Panc1 (cell line): ENCODE results near the gene PGPEP1. TPM values are rescaled to one million over a fixed set of nuclear protein-coding genes. Genes with fewer than 3 reads are reported as not detected.

ENCODE experiments used
- ATAC-seq: fragments of 200-7000 bp; cut with Tn5 transposase; 2 replicates; pipeline ENCODE4 v1.9.1; 2020; ENCODE audit warnings: mild to moderate bottlenecking, moderate library complexity
- BruUV-seq: library from RNA; stranded (reverse); fragments of 400-500 nt; replicated peaks from 2 replicates; lab custom pipeline; 2021; lab: Mats Ljungman, UMichigan
- CTCF ChIA-PET: fragments of 300-600 bp; sonication (Branson Sonifier 250); formaldehyde crosslinking; loops from one replicate; lab custom pipeline; 2022; ENCODE audit warnings: antibody characterized with exemption; lab: Charles Lee
- POLR2A ChIA-PET: fragments of 300-600 bp; sonication (Branson Sonifier 250); formaldehyde crosslinking; loops from one replicate; lab custom pipeline; 2022; ENCODE audit warnings: antibody characterized with exemption; lab: Charles Lee
- DNase-seq: peaks from one replicate; pipeline ENCODE4 v3.0.0-alpha.2; 2010; ENCODE audit warnings: low read depth, low spot score
- H3K27ac ChIP-seq: 2 replicates; pipeline ENCODE4 v1.5.1; 2011; ENCODE audit warnings: mild to moderate bottlenecking, low read length, inconsistent platforms
- H3K27me3 ChIP-seq: fragments of 200-500 bp; sonication (Bioruptor generic); 2 replicates; pipeline ENCODE4 v1.6.0; 2014; ENCODE audit warnings: low read length, inconsistent platforms; ENCODE audit not compliant: control insufficient read depth, insufficient read depth
- H3K36me3 ChIP-seq: fragments of 200-500 bp; sonication (Bioruptor generic); 2 replicates; pipeline ENCODE4 v1.5.1; 2014; ENCODE audit warnings: inconsistent platforms, mild to moderate bottlenecking, low read length, moderate library complexity; ENCODE audit not compliant: control insufficient read depth, insufficient read depth
- H3K4me1 ChIP-seq: 2 replicates; pipeline ENCODE4 v1.5.1; 2011; ENCODE audit warnings: inconsistent platforms, mild to moderate bottlenecking, low read length, moderate library complexity; ENCODE audit not compliant: control insufficient read depth, insufficient read depth
- H3K4me3 ChIP-seq, 2 experiments: 2 replicates each; pipeline ENCODE4 v1.5.1; 2011 to 2012; ENCODE audit warnings: low read depth in 2 of 2, low read length in 2 of 2, mild to moderate bottlenecking in 2 of 2, inconsistent platforms in 1 of 2, moderate library complexity in 1 of 2
- H3K9me3 ChIP-seq: fragments of 200-500 bp; sonication (Bioruptor generic); 2 replicates; pipeline ENCODE4 v1.5.1; 2014; ENCODE audit warnings: low read depth, mild to moderate bottlenecking, inconsistent platforms, low read length, moderate library complexity; ENCODE audit not compliant: control insufficient read depth, insufficient read depth
- CTCF ChIP-seq: fragments of 450-650 bp; IDR thresholded peaks from 2 replicates; pipeline ENCODE4 v1.5.1; 2017; ENCODE audit warnings: mild to moderate bottlenecking
- POLR2AphosphoS5 ChIP-seq: IDR thresholded peaks from 2 replicates; pipeline ENCODE4 v1.6.1; 2012; ENCODE audit warnings: mild to moderate bottlenecking, low read depth, low read length, moderate library complexity
- REST ChIP-seq, 2 experiments: IDR thresholded peaks; 2 replicates each; pipeline ENCODE4 v1.6.1; 2011 to 2012; ENCODE audit warnings: low read depth in 2 of 2, control low read depth in 1 of 2, low read length in 1 of 2, mild to moderate bottlenecking in 1 of 2, moderate library complexity in 1 of 2; ENCODE audit not compliant: insufficient read depth in 1 of 2
- SIN3A ChIP-seq: IDR thresholded peaks from 2 replicates; pipeline ENCODE4 v1.6.1; 2012; ENCODE audit warnings: low read depth, mild to moderate bottlenecking, low read length, moderate library complexity, borderline replicate concordance; ENCODE audit not compliant: insufficient read depth
- TCF7L2 ChIP-seq: IDR thresholded peaks from 2 replicates; pipeline ENCODE4 v1.6.1; 2011; ENCODE audit warnings: mild to moderate bottlenecking, low read depth, low read length, inconsistent platforms
- in situ Hi-C: cut with HindIII; loops from 2 replicates; pipeline ENCODE4 v1.10.0; 2016; ENCODE audit warnings: low sequenced_read_pairs, low pct_unique_long_range_greater_than_20kb
- intact Hi-C: fragments of 100-400 bp; cut with micrococcal nuclease; formaldehyde crosslinking; loops from one replicate; pipeline ENCODE4 v1.10.0; 2022; ENCODE audit not compliant: unreplicated experiment
- total RNA-seq: library from RNA; stranded (reverse); gene quantifications from one replicate; pipeline ENCODE4 v1.2.1, GENCODE V29; 2021; ENCODE audit not compliant: unreplicated experiment

Gene PGPEP1
- total RNA-seq, 1 experiment from 2014 or later: 36.3 TPM

GRCh38 chr19:18416778-18417249 is 76.4 kb downstream of the PGPEP1 start:
- Histone ChIP-seq H3K36me3 (peaks cover 2% of the 10 kb centered on the region; the same call in 1 of the 2 replicates), H3K9me3 (no peaks in the 10 kb centered on the region), H3K27ac (peak overlapping the region; percentile 95), H3K4me1 (peaks cover 40% of the 10 kb centered on the region), H3K27me3 (no peaks in the 10 kb centered on the region), H3K4me3 (peak overlapping the region; percentile 37 to 60)
- ChIA-PET POLR2A (interaction anchor here (0.7 to 1.0 kb wide), 4 partner anchors 75 to 165 kb away, joined by 3 to 4 read pairs (median 3); partner anchors contain the start of gene JUND), CTCF (interaction anchor here (0.7 to 1.4 kb wide), 3 partner anchors 28 to 137 kb away, joined by 3 to 6 read pairs (median 3); no protein-coding TSS in a partner anchor)
- DNase-seq: no peak
- peak; percentile 66 for ATAC-seq
- intact Hi-C loops (no loop called here), in situ Hi-C loops (no loop called here)
- no TSS peak for BruUV-seq
- TF ChIP-seq POLR2AphosphoS5 (no peak), TCF7L2 (no peak), SIN3A (no peak), REST (IDR thresholded peaks at IDR 0.05; ENCODE audit: insufficient read depth in 1 of 2, low read depth in 2 of 2, low read length in 1 of 2) (no peak), CTCF (no peak)

- peak; percentile 55 for ATAC-seq
- no peak for DNase-seq
- Histone ChIP-seq H3K27ac (peak overlapping the region; percentile 95), H3K27me3 (no peaks in the 10 kb centered on the region), H3K4me1 (peaks cover 40% of the 10 kb centered on the region), H3K9me3 (no peaks in the 10 kb centered on the region), H3K36me3 (peaks cover 2% of the 10 kb centered on the region; the same call in 1 of the 2 replicates), H3K4me3 (peak overlapping the region; percentile 37 to 60)
- no TSS peak for BruUV-seq
- ChIA-PET POLR2A (interaction anchor here (0.6 to 1.0 kb wide), 4 partner anchors 29 to 165 kb away, joined by 3 to 10 read pairs (median 3); no protein-coding TSS in a partner anchor), CTCF (no interaction called here)
- no peak for TF ChIP-seq POLR2AphosphoS5
- TF ChIP-seq REST (IDR thresholded peaks at IDR 0.05; ENCODE audit: insufficient read depth in 1 of 2, low read depth in 2 of 2, low read length in 1 of 2): no peak
- no peak for TF ChIP-seq TCF7L2
- TF ChIP-seq SIN3A: no peak
- TF ChIP-seq CTCF: no peak
- in situ Hi-C loops (no loop called here), intact Hi-C loops (no loop called here)
These were observed 77.0 kb downstream of the PGPEP1 start for GRCh38 chr19:18417250-18418028.
